Measurements from ENCODE around the gene TATDN2.
"Not testable (repeated sequence)": the region's sequence is repeated elsewhere in the genome, so short reads cannot be mapped to it uniquely, and the experiment has no call there.

TATDN2 gene

DNA sequence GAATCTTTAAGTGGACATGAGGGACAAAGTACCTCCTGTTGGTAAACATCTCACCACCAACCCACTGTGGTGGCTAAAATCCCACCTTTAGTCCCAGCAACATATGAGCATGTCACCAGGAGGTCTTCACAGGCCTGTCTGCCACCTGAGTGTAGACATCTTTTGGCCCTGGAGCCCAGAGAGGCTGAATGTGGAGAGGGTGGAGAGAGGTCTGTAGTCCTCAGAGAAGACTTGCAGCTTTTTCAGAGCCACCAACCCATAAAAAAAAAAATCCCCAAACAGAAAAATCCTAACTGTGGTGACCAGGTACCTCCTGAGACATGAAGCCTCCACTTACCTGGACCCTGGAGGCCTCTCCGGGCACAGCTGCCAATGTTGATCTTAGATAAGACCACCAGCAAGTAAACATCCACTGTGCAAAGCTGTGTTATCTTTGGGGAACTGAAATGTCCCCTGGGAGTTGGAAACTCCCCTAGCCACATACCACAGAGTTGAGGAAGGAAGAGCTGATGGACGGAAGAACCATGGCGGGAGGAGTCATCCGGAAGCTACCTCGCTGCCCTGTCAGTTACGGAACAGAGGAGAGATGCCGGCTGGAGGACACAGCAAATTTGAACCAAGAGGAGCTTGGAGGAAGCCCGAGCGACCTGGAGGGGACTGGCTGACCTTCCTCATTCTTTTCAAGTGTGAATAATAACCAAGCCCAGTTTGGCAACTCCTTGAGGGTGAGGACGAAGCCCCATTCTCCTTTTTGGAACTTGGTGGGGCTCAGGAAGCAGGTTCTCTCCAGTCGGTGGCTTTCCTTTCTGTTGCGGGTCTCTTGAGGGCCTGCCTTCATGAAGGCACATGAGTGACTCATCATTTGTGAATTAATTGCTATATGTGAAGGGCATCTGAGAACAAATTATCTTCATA, 44.5 kb downstream of the TATDN2 start, which contains the start of gene GHRL:
Gene GHRL, minus strand, starts transcription at position 443 of the 915 bp plus-strand sequence. CDS start 2,767 bp downstream, outside the sequence.
- DNase-seq, result no peak

DNA sequence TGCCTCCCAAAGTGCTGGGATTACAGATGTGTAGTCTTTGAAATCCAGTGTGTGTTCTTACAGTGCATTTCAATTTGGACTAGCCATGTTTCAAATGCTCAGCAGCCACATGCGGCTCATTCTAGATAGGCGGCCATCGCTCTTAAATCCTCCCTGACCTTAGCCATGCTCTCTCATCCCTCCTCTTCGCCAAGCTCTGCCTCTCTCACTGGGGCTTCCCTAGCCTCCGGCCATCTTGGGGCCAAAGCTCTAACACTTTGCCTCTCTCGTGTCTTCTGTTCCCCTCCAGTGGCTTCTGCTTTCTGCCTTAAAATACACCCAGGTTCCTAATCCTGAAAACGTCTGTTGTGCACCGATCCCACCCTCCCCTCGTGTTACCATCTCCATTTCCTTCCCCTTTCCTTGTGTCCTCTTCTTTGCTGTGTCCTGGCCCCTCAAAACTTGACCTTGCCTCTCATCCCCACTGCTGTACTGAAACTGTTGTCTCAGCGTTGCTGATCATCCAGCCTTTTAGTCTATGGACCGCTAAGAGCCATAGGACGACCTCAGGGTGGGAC, 45.8 kb downstream of the TATDN2 start:
- DNase-seq, result no peak

DNA sequence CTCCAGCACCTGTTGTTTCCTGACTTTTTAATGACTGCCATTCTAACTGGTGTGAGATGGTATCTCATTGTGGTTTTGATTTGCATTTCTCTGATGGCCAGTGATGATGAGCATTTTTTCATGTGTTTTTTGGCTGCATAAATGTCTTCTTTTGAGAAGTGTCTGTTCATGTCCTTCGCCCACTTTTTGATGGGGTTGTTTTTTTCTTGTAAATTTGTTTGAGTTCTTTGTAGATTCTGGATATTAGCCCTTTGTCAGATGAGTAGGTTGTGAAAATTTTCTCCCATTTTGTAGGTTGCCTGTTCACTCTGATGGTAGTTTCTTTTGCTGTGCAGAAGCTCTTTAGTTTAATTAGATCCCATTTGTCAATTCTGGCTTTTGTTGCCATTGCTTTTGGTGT, 49.8 kb downstream of the TATDN2 start:
- not testable (repeated sequence) for DNase-seq

DNA sequence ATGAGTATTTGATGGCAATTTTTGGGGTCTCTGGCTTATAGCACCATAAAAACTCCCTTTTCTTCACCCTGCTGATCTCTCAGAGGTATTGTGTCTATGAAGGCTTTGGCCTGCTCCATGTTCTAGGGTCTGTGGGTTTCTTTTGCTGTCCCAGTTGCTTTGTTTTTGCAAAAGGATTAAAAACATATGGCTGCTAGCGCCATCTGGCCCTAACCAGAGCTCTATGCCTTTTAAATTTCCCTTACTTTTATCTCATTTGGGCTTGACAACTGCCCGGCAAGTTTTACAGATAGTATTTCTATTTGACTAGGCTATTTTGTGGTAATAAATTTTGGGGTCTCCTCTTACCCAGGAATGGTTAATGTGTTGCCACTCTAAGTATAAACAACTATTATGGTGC, 50.9 kb downstream of the TATDN2 start:
- DNase-seq, result no peak

DNA sequence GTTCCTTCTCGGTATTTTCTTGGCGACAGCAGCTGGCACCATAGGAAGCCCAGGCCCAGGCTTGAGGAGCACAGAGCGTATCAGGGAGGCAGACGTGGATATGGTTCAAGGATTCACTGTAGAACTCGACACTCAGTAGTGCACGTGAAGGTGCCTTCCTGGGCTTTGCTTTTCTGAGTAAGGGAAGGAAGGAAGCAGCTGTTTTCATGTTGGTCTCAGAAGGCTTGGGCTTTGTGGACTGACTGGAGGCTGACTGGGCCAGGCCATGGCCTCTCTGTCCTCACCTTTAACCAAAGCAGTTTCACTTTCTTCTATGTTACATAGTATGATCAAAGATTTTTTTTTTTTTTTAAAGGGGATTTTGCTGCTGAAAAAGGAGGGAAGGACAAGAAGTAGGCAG, 51.4 kb downstream of the TATDN2 start:
- no peak for DNase-seq

DNA sequence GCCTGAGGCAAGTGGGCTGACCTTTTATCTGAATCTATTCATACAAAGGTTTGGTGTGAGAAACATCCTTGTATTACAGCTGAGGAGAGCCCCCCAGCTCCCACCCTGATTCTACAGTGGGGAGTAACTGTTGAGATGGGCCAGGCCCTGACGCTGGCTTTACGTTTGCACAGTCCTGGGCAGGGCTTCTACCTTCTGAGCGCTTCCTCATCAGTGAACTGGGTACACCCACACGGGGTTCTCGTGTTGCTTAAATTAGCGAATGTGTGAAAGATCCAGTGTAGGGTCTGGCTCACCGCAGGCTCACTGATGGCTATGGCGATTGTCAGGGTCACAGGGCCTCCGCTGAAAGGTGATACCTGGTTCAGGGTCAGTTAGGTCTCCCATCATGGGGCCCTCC, 51.8 kb downstream of the TATDN2 start:
- DNase-seq, result no peak

DNA sequence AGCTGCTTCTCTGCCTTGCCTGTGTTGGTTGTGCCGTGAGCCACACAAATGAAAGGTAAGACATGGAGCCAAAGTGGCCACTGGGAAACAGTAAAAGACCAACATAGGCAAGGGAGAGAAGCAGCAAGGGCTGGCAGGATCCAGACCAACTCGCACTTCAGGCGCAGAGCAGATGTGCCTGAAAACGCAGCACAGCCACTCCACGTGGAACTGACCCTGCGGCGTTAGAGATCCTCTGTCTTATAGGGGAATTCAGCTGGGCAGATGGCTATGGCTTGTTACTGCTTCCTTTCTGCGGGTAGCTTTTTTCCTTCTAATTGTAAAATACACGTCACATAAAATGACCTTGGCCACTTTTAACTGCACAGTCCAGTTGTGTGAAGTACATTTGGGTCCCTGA, 54.8 kb downstream of the TATDN2 start:
- no peak for DNase-seq

DNA sequence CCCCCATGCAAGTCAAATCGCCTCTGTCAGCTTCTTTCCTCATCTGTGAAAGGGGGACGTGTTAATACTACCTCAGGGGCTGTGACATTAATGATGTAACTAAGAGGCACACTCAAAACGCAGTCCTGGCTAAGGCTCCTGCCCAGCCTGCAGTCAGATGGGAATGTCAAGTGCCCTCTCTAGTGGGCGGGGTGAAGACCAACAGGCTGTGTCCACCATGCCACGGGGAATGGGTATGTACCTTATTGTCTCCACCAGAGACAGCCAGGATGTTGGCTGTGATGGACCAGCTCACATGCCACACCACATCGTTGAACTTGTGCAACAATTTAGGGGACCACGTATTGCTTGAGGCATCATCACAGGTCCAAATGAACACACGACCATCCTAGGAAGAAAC, 55.5 kb downstream of the TATDN2 start:
- DNase-seq, result no peak

DNA sequence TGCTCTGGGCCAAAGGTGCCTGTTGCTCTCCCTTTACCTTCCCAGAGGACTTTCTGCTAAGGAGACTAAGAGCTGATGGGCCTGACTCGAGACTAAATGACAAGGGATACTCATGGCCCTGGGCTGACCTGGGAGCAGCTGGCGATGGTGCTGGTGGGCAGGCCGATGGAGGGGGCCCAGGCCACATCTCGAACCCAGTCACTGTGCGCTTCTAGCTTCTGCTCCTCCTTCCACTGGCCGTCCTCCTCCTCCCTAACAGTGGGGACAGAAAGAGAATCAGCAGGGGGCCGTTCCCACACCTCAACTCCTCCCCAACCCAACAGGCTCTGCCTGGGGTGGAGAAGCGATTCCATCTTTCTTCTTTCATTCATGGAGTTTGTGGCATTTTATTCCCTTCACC, 56.6 kb downstream of the TATDN2 start:
- DNase-seq, result no peak

DNA sequence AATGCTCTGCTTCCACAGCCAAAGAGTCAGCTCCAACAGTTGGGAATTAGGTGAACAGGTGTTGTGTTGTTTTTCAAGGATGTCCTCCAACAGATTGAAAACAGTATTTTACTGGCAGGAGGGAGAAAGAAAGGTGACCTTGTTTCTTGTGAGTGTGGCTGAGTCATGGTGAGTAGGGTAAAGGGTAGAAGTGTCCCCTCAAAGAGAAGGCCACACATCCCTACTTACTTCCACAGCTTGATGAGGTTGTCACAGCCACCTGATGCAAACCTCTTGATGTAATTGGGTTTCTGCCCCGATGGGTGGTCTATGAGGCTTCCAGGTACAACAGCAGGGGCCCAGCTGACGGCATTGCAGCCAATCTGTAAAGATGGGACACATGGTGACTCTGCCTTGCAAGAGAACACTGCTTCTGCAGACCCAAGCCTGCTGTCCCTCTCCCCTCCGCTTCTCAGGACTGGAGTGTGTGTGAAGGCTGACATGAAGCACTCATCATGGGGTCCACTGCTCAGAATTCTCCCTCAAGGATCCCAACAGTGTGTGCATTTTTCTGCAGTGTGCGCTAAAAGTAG, 57.2 kb downstream of the TATDN2 start:
- no peak for DNase-seq

DNA sequence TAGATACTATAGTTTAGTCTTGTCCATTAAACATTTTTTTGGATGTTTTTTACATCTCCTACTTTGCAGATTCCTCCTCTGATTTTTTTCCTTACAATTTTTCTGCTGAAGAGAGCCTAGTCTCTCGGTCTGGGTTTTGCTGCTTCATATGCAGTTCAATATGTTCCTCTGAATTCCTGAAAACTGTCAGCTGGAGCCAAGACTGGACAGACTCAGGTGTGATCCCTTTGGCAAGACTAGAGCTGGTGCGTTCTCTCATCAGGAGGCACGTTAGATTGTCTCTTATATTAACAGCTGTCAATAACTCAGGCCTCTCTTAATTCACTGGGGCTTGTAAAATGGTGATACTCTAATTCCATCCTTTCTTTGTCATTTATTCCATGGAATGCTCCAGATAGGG, 57.9 kb downstream of the TATDN2 start:
- no peak for DNase-seq

DNA sequence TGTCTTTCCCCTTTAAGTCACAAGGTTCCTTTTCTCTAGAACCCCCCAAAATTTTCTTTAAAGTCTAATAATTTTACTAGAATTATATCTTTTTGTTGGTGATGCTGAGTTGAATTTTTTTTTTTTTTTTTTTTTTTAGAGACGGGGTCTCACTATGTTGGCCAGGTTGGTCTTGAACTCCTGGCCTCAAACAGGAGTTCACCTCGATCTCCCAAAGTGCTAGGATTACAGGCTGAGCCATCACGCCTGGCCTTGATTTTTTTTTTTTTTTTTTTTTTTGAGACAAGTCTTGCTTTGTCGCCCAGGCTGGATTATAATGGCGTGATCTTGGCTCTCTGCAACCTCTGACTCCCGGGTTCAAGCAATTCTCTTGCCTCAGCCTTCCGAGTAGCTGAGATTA, 60.4 kb downstream of the TATDN2 start:
- no peak for DNase-seq

DNA sequence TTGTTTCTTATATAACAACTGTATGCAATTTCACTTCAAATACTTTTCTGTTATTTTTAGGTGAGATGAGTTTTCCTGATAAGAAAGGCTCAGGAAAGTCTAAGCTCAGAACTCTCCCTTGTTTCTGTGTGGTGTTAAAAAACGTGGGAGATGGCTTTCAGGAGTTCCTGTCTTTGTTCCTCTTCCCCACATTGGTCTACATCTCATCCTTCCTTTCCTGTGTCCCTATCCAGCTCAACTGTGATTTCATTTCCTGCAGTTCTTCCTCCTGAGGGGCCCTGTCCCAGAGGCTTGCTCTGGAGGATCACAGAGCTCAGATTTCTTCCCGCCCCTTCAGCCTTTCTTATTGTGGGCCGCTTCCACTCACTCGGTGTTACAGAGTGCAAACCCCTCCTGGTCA, 61.5 kb downstream of the TATDN2 start:
- DNase-seq, result no peak

DNA sequence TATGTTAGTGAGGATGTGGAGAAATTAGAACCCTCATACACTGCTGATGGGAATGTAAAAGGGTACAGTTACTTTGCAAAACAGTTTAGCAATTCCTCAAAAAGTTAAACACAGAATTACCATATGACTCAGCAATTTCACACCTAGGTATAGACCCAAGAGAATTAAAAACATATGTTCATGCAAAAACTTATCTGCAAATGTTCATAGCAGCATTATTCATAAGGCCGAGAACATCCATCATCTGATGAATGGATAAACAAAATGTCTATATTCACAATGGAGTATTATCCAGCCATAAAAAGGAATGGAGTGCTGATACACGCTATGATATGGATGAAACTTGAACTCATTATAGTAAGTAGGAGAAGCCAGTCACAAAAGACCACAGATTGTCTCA, 62.3 kb downstream of the TATDN2 start:
- DNase-seq, result no peak

DNA sequence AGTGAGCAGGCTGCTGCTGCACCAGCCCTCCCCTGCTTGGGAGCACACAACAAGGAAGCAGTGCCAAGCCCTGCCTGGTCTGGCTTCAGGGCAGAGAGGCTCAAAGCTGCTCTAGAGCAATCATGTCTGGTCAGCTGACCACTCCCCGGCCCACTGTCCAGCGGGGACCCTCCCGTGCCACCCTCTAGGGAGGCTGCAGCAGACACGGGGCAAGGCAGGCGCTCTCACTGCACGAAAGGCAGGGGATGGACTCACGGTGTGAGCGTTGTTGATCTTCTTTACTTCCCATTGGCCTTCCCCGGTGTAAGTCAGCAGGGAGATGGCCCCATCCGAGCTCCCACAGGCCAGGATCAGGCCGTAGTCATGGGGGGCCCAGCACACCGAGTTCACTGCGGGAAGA, 63.5 kb downstream of the TATDN2 start:
- no peak for DNase-seq

DNA sequence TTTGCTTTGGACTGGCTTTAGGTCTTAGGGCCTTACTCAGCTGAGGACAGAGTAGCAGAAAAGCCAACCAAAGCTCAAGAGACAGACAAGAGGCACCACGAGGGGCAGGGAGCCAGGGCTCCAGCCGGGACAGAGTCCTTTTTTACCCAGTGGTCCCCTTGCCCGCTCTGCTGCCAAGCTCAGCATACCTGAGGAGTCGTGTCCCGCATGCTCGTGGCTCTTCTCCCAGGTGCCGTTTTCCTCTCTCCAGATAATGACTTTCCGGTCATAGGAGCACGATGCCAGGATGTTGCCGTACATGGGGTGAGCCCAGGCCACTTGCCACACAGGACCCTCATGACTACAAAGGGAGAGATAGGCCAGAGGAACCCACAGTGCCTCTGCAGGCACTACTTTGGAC, 64.1 kb downstream of the TATDN2 start:
- no peak for DNase-seq

DNA sequence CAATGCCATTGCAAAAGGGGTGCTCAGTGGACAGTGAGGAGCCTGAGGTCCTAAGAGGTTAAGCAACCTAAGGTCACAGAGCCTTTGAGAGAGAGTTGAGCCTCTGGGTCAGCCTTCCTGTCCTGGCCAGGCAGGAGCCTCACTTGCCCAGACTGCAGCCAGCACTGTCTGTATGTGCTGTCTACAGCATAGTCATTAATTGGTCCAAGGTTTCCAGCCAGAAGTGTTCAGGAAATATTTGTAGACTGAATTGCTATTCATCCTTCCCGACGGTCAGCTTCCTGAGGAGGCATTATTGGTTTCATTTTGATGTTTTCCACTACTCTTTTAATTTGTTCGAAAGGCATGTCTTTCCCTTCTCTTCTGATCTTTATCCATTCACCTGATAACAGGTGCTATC, 64.6 kb downstream of the TATDN2 start:
- no peak for DNase-seq

DNA sequence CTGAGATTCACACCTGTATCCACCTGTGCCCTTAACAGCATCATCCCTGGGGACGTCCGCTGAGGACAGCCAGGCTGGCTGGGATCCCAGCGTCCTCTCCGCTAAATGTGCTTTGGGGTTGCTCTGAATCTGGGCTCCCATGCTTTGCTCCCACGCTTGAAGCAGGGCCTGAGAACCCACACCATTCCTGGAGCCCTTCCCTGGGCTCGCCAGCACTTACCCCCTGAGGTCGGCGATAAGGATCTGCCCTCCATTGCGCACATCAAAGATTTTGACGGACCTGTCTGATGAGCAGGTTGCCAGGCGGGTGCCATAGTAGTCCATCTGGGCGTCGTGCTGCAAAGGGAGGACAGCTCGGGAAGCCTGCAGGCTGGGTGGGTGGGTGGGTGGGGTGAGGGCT, 66.8 kb downstream of the TATDN2 start:
- DNase-seq, result no peak

DNA sequence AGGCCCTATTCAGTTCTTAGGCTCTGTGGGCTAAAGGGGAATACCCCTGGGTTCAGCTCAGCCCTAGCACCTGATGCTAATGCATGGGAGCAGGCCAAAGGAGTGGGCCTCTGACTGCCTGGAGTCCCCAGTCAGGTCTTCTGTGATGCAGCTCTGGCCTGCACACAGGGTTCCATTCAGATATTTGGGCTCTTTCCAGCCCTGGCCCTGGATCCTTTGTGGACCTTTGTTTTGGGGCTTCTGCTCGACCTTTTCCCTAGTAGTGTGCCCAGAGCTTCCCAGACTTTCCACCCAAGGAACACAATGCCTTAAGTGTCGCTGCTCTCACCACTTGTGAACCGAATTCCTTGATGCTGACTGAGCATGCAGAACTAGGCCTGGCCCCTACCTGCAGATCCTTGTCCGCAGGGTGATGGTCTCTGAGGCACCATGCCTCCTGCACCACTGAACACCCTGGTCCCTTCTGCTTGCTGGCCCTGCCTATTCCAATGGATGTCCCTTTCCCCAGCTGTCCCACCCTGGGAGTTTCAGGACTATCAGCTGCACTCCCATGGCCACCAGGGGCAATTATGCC, 67.6 kb downstream of the TATDN2 start:
- no peak for DNase-seq

DNA sequence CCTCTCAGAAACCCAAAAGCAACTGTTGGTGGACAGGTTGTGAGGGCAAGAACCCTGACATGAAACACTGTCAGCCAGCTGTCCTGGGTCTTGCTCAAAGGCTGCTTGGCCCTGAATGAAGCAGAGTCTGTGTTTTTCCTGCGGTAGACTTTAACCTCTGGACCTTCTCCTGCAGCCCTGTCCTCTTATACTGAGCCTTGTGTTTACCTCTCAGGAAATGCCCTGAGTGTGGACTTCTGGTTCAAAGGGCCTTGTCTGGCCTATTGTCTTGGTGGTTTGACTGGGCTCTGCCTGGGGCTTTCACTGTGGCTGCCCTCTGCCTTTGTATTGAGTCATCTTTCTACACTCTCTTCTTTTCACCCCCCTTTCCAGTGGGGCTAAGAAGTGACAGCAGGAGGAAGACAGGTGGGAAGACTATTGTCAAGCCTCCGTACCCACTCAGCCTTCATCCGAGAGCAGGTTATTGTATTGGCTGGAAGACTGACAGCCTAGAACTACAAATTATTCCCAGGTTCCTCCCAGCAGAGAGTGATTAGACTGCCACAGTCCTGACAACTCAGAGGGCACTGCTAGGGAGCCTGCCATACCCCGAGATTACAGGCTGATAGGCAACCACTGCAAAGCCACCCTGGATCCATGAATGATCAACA, 69.2 kb downstream of the TATDN2 start:
- no peak for DNase-seq

DNA sequence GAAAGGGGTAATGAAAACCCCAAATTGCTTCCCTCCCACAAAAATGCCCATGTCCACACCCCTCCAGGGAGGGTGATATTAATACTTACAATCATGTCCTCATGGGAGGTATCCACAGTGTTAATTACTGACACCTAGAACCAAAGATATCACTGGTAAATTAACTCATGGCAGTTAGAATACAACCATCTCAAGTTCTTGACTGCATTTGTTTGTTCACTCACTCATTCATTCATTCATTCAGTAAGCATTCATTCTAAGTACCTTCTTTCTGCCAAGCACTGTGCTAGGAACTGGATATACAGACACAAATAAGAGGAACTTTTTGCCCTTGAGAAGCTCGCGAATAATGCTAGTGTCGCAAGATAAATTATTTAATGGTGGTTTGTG, 69.7 kb downstream of the TATDN2 start:
- no peak for DNase-seq

DNA sequence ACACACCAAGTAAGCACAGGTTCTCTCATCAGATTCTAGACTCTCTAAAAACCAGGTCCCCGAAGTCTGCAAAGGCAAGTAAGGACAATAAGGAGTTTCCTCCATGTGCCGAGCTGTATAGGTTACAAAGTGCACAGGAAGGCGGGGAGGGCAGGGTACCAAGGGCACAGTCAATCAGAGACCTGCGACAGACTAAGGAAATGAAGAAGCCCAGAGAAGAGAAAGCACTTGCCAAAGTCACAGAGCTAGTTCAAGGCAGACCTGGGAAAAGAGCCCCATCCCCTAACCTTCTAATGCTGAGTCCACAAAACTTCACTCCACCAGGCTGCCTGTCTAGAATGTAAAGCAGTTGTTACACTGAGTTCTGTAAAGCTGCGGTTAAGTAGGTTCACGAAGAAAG, 71.0 kb downstream of the TATDN2 start:
- DNase-seq, result no peak

DNA sequence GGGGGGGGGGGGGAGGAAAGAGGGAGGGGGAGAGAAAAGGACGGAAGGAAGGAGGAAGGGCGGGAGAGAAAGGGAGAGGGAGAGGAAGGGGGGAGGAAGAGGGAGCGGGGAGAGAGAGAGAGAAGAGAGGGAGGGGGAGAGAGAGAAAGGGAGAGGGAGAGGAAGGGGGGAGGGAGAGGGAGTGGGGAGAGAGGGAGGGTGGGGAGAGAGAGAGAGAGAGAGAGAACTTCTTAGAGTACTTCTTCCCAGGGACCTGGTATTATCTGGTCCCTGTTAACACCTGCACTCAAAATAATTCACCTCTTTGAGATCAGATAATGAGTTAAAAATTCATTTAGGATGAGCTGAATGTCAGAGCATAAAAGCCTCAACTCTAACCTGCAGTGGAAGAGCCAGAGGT, 71.5 kb downstream of the TATDN2 start:
- DNase-seq, result no peak

DNA sequence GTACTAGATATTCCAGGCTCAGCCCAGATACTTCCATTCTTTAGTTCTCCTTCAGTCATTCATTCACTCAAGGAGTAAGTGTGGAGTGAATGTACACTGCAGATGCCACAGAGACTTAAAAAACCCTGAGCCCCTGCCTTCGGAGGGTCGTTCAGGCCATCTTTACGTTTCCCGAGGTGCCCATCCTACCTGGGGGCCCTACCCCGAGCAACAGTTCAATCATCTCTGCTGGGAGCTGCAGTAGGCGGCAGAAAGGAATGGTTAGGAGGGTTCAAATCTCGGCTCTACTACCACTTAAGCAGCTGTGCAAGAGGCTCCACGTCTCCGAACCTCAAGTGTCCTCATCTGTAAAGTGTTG, 72.0 kb downstream of the TATDN2 start:
- DNase-seq, result no peak
